IPS-NIHi7 (cell line): Measurements from ENCODE around the gene DLGAP4.

Experiments
- DNase-seq: peaks from one replicate; pipeline ENCODE4 v3.0.0; 2012; ENCODE audit warnings: mixed read lengths; ENCODE audit errors: extremely low spot score

Gene DLGAP4

GRCh38 chr20:36384022-36384619 lies 78.0 kb downstream of the DLGAP4 start:
- peak; percentile 93 for DNase-seq

GRCh38 chr20:36385503-36385902 lies 79.4 kb downstream of the DLGAP4 start:
- DNase-seq, result no peak

- no peak for DNase-seq
Observed at GRCh38 chr20:36386236-36386635, 80.1 kb downstream of the DLGAP4 start.

GRCh38 chr20:36390269-36390668 lies 84.1 kb downstream of the DLGAP4 start:
- no peak for DNase-seq

- DNase-seq, result no peak
Observed at GRCh38 chr20:36390719-36391415, 84.7 kb downstream of the DLGAP4 start.

GRCh38 chr20:36391456-36391855 lies 85.3 kb downstream of the DLGAP4 start:
- DNase-seq, result peak; percentile 71

- no peak for DNase-seq
Observed at GRCh38 chr20:36391955-36392354, 85.8 kb downstream of the DLGAP4 start.

- DNase-seq, result no peak
Observed at GRCh38 chr20:36392989-36393388, 86.8 kb downstream of the DLGAP4 start.

GRCh38 chr20:36394340-36394965 lies 88.3 kb downstream of the DLGAP4 start:
- no peak for DNase-seq

- no peak for DNase-seq
Observed at GRCh38 chr20:36396340-36396739, 90.2 kb downstream of the DLGAP4 start.

- DNase-seq, result no peak
Observed at GRCh38 chr20:36396847-36397630, 90.9 kb downstream of the DLGAP4 start.

GRCh38 chr20:36398515-36398914 lies 92.4 kb downstream of the DLGAP4 start:
- no peak for DNase-seq

- DNase-seq, result peak; percentile 95
Observed at GRCh38 chr20:36399147-36399968, 93.2 kb downstream of the DLGAP4 start.

- no peak for DNase-seq
Observed at GRCh38 chr20:36399969-36400545, 93.9 kb downstream of the DLGAP4 start.

- DNase-seq, result peak; percentile 57
Observed at GRCh38 chr20:36400909-36401735, 95.0 kb downstream of the DLGAP4 start.

- DNase-seq, result no peak
Observed at GRCh38 chr20:36402708-36403107, 96.6 kb downstream of the DLGAP4 start.

GRCh38 chr20:36404435-36404978 lies 98.4 kb downstream of the DLGAP4 start:
- no peak for DNase-seq

GRCh38 chr20:36405255-36405654 lies 99.1 kb downstream of the DLGAP4 start:
- no peak for DNase-seq

GRCh38 chr20:36407199-36407733 lies 101.1 kb downstream of the DLGAP4 start:
- no peak for DNase-seq

- peak; percentile 31 for DNase-seq
Observed at GRCh38 chr20:36408219-36408618, 102.1 kb downstream of the DLGAP4 start.
